ENCODE measurements around the gene TACR2.

GRCh38 chr10:69411476-69411875 lies 5.2 kb downstream of the TACR2 start:
- no peak for TF ChIP-seq CTCF (IDR thresholded peaks at IDR 0.05; ENCODE audit: low read depth, low read length)
- no peak for TF ChIP-seq EZH2phosphoT487 (IDR thresholded peaks at IDR 0.05; ENCODE audit: low read depth)
